Measurements from ENCODE around the gene MRFAP1L1. TPM values are rescaled to one million over a fixed set of nuclear protein-coding genes. Genes with fewer than 3 reads are reported as not detected.

The MRFAP1L1 gene
- total RNA-seq, 2 experiments from 2014 or later: 26.6 to 27.0 TPM

DNA sequence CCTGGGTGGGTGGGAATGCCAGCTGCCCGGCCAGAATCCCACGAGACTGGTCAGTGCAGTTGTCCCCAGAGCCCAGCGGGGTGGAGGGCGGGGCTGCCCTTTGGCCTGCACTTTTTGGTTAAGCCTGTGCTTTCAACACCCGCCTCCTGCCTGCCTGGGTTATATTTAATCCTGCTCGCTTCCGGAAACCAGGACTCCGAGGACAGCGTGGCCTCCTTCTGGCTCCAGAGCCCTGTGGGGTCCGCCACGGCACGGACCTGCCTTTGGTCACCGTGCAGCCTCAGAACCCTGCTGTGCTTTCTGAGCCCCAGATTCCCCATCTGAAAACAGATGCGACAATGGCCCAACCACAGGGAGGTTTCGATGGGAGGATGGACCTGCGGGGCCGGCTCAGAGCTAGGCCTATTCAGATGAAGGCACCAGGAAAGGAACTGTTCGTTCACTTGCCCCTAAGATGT lies 43.5 kb upstream of the MRFAP1L1 start:
- Mint-ChIP-seq H3K27ac (no peak overlapping the region), H3K27me3 (no peaks in the 10 kb centered on the region), H3K9me3 (no peaks in the 10 kb centered on the region), H3K4me3 (no peak overlapping the region), H3K36me3 (ENCODE audit: low read depth) (no peaks in the 10 kb centered on the region), H3K4me1 (ENCODE audit: low read depth) (peaks cover 10% of the 10 kb centered on the region)
- intact Hi-C loops (cut with DNase I, micrococcal nuclease): no loop called here
- POLR2A ChIA-PET: no interaction called here
- Histone ChIP-seq H3K27me3 (ENCODE audit: control insufficient read depth in 1 of 2, insufficient read depth in 2 of 2, low read length in 2 of 2) (no peaks in the 10 kb centered on the region), H3K9me3 (ENCODE audit: control insufficient read depth in 1 of 2, insufficient read depth in 1 of 2, low read length in 2 of 2) (no peaks in the 10 kb centered on the region), H3K4me1 (ENCODE audit: insufficient read depth, low read length) (peaks cover 6% of the 10 kb centered on the region), H3K27ac (ENCODE audit: low read depth in 1 of 2, low read length in 2 of 2) (no peak overlapping the region), H3K4me3 (ENCODE audit: low read length) (no peak overlapping the region), H3K36me3 (ENCODE audit: insufficient read depth, low read length) (no peaks in the 10 kb centered on the region)
- TF ChIP-seq, protein P1, sequence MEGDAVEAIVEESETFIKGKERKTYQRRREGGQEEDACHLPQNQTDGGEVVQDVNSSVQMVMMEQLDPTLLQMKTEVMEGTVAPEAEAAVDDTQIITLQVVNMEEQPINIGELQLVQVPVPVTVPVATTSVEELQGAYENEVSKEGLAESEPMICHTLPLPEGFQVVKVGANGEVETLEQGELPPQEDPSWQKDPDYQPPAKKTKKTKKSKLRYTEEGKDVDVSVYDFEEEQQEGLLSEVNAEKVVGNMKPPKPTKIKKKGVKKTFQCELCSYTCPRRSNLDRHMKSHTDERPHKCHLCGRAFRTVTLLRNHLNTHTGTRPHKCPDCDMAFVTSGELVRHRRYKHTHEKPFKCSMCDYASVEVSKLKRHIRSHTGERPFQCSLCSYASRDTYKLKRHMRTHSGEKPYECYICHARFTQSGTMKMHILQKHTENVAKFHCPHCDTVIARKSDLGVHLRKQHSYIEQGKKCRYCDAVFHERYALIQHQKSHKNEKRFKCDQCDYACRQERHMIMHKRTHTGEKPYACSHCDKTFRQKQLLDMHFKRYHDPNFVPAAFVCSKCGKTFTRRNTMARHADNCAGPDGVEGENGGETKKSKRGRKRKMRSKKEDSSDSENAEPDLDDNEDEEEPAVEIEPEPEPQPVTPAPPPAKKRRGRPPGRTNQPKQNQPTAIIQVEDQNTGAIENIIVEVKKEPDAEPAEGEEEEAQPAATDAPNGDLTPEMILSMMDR (IDR thresholded peaks at IDR 0.05): no peak
- CTCF ChIA-PET: no interaction called here
- no peak for ATAC-seq (ENCODE audit: poor library complexity)
- no peak for DNase-seq

- Histone ChIP-seq H3K4me3 (ENCODE audit: low read length) (no peak overlapping the region), H3K27ac (ENCODE audit: low read depth in 1 of 2, low read length in 2 of 2) (no peak overlapping the region), H3K36me3 (ENCODE audit: insufficient read depth, low read length) (no peaks in the 10 kb centered on the region), H3K9me3 (ENCODE audit: control insufficient read depth in 1 of 2, insufficient read depth in 1 of 2, low read length in 2 of 2) (no peaks in the 10 kb centered on the region), H3K27me3 (ENCODE audit: control insufficient read depth in 1 of 2, insufficient read depth in 2 of 2, low read length in 2 of 2) (no peaks in the 10 kb centered on the region), H3K4me1 (ENCODE audit: insufficient read depth, low read length) (peaks cover 6% of the 10 kb centered on the region)
- Mint-ChIP-seq H3K4me3 (no peak overlapping the region), H3K27ac (no peak overlapping the region), H3K9me3 (no peaks in the 10 kb centered on the region), H3K27me3 (no peaks in the 10 kb centered on the region), H3K36me3 (ENCODE audit: low read depth) (no peaks in the 10 kb centered on the region), H3K4me1 (ENCODE audit: low read depth) (peaks cover 10% of the 10 kb centered on the region)
- intact Hi-C loops (cut with DNase I, micrococcal nuclease): no loop called here
- ATAC-seq (ENCODE audit: poor library complexity) (no peak), DNase-seq (no peak)
- CTCF ChIA-PET: no interaction called here
- POLR2A ChIA-PET: interaction anchor here (2.3 kb wide), 1 partner anchor 78 kb away, joined by 8 read pairs; no protein-coding TSS in a partner anchor
- TF ChIP-seq, protein P1 (IDR thresholded peaks at IDR 0.05): no peak
Measured at GRCh38 chr4:6752486-6752829, 42.8 kb upstream of the MRFAP1L1 start.

GRCh38 chr4:6751611-6752485 lies 42.2 kb upstream of the MRFAP1L1 start:
- DNase-seq (peak in 1 of 14 experiments; percentile 15), ATAC-seq (ENCODE audit: poor library complexity) (no peak)
- Mint-ChIP-seq H3K36me3 (ENCODE audit: low read depth) (no peaks in the 10 kb centered on the region), H3K9me3 (no peaks in the 10 kb centered on the region), H3K27ac (no peak overlapping the region), H3K4me1 (ENCODE audit: low read depth) (peaks cover 10% of the 10 kb centered on the region), H3K4me3 (peak overlapping the region; percentile 68), H3K27me3 (no peaks in the 10 kb centered on the region)
- peak overlapping the region; percentile 17 for H3K4me3 ChIP-seq (ENCODE audit: low read length)
- intact Hi-C loops (cut with DNase I, micrococcal nuclease): no loop called here
- H3K36me3 ChIP-seq (ENCODE audit: insufficient read depth, low read length): no peaks in the 10 kb centered on the region
- POLR2A ChIA-PET: interaction anchor here (1.2 to 2.3 kb wide), 2 partner anchors 35 to 77 kb away, joined by 3 to 8 read pairs; no protein-coding TSS in a partner anchor
- CTCF ChIA-PET: no interaction called here
- no peaks in the 10 kb centered on the region for H3K9me3 ChIP-seq (ENCODE audit: control insufficient read depth in 1 of 2, insufficient read depth in 1 of 2, low read length in 2 of 2)
- no peaks in the 10 kb centered on the region for H3K27me3 ChIP-seq (ENCODE audit: control insufficient read depth in 1 of 2, insufficient read depth in 2 of 2, low read length in 2 of 2)
- TF ChIP-seq, protein P1 (IDR thresholded peaks at IDR 0.05): no peak
- no peak overlapping the region for H3K27ac ChIP-seq (ENCODE audit: low read depth in 1 of 2, low read length in 2 of 2)
- peaks cover 6% of the 10 kb centered on the region for H3K4me1 ChIP-seq (ENCODE audit: insufficient read depth, low read length)

Data from CD4-positive, alpha-beta T cell (primary cell).